ENCODE measurements around the gene RAB27A.

- TF ChIP-seq ZFP30 (CRISPR knock-in tag; IDR thresholded peaks at IDR 0.05; ENCODE audit: borderline replicate concordance) (no peak), FOXA1 (IDR thresholded peaks at IDR 0.05; ENCODE audit: borderline replicate concordance) (no peak)
These were observed 55.4 kb downstream of the RAB27A start for GRCh38 chr15:55234104-55234799.
